Measurements from ENCODE around the gene PSMA8.
"Not testable (repeated sequence)": the region's sequence is repeated elsewhere in the genome, so short reads cannot be mapped to it uniquely, and the experiment has no call there.

PSMA8 gene

GRCh38 chr18:26192233-26192632 lies 58.6 kb downstream of the PSMA8 start:
- H3K4me3 ChIP-seq (ENCODE audit: low read depth, low read length) = no peak overlapping the region
- no peak for DNase-seq (ENCODE audit: low read depth, low spot score)
- TF ChIP-seq CTCF (IDR thresholded peaks at IDR 0.05; ENCODE audit: low read depth, low read length) = no peak
- in situ Hi-C loops (cut with HindIII; ENCODE audit: low sequenced_read_pairs) = no loop called here

- no peak overlapping the region for H3K4me3 ChIP-seq (ENCODE audit: low read depth, low read length)
- TF ChIP-seq CTCF (IDR thresholded peaks at IDR 0.05; ENCODE audit: low read depth, low read length) = no peak
- no peak for DNase-seq (ENCODE audit: low read depth, low spot score)
- in situ Hi-C loops (cut with HindIII; ENCODE audit: low sequenced_read_pairs) = no loop called here
Measured at GRCh38 chr18:26196605-26197004, 62.9 kb downstream of the PSMA8 start.

DNA sequence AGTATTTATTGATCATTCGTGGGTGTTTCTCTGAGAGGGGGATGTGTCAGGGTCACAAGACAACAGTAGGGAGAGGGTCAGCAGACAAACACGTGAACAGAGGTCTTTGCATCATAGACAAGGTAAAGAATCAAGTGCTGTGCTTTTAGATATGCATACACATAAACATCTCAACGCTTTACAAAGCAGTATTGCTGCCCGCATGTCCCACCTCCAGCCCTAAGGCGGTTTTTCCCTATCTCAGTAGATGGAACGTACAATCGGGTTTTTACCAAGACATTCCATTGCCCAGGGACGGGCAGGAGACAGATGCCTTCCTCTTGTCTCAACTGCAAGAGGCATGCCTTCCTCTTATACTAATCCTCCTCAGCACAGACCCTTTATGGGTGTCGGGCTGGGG lies 68.3 kb downstream of the PSMA8 start:
- DNase-seq (ENCODE audit: low read depth, low spot score); H3K4me3 ChIP-seq (ENCODE audit: low read depth, low read length); in situ Hi-C loops (cut with HindIII; ENCODE audit: low sequenced_read_pairs): not testable (repeated sequence)

- H3K4me3 ChIP-seq (ENCODE audit: low read depth, low read length) = no peak overlapping the region
- in situ Hi-C loops (cut with HindIII; ENCODE audit: low sequenced_read_pairs) = no loop called here
- DNase-seq (ENCODE audit: low read depth, low spot score) = no peak
- no peak for TF ChIP-seq CTCF (IDR thresholded peaks at IDR 0.05; ENCODE audit: low read depth, low read length)
Measured at GRCh38 chr18:26205318-26205717, 71.6 kb downstream of the PSMA8 start.

- in situ Hi-C loops (cut with HindIII; ENCODE audit: low sequenced_read_pairs) = no loop called here
- no peak for DNase-seq (ENCODE audit: low read depth, low spot score)
- H3K4me3 ChIP-seq (ENCODE audit: low read depth, low read length) = no peak overlapping the region
- no peak for TF ChIP-seq CTCF (IDR thresholded peaks at IDR 0.05; ENCODE audit: low read depth, low read length)
Measured at GRCh38 chr18:26206488-26206887, 72.8 kb downstream of the PSMA8 start.

- in situ Hi-C loops (cut with HindIII; ENCODE audit: low sequenced_read_pairs) = no loop called here
- H3K4me3 ChIP-seq (ENCODE audit: low read depth, low read length) = no peak overlapping the region
- no peak for TF ChIP-seq CTCF (IDR thresholded peaks at IDR 0.05; ENCODE audit: low read depth, low read length)
- DNase-seq (ENCODE audit: low read depth, low spot score) = no peak
Measured at GRCh38 chr18:26207937-26208336, 74.3 kb downstream of the PSMA8 start.

- in situ Hi-C loops (cut with HindIII; ENCODE audit: low sequenced_read_pairs) = no loop called here
- H3K4me3 ChIP-seq (ENCODE audit: low read depth, low read length) = no peak overlapping the region
- no peak for TF ChIP-seq CTCF (IDR thresholded peaks at IDR 0.05; ENCODE audit: low read depth, low read length)
- DNase-seq (ENCODE audit: low read depth, low spot score) = no peak
Measured at GRCh38 chr18:26208977-26209376, 75.3 kb downstream of the PSMA8 start.

Data from astrocyte of the spinal cord (primary cell).